Keratinocyte (primary cell): ENCODE data around the gene ARAF. TPM values are rescaled to one million over a fixed set of nuclear protein-coding genes. Genes with fewer than 3 reads are reported as not detected.

ENCODE experiments used
- DNase-seq: peaks from one replicate; pipeline ENCODE4 v3.0.0-alpha.2; 2011; ENCODE audit warnings: low read depth, missing footprints, low spot score
- FAIRE-seq: peaks from 2 replicates; lab custom pipeline; 2011; peaks lifted over from hg19 to GRCh38; lab: Jason Lieb, UNC
- H2AFZ ChIP-seq: 2 replicates; pipeline ENCODE4 v1.6.0; 2012; ENCODE audit warnings: low read length, control low read depth, inconsistent platforms; ENCODE audit not compliant: control insufficient read depth
- H3K27ac ChIP-seq: 2 replicates; pipeline ENCODE4 v1.5.1; 2011; ENCODE audit warnings: low read length; ENCODE audit not compliant: control insufficient read depth, insufficient read depth
- H3K27me3 ChIP-seq: 3 replicates; pipeline ENCODE4 v1.6.0; 2011; ENCODE audit warnings: low read length; ENCODE audit not compliant: control insufficient read depth, insufficient read depth; ENCODE audit errors: extremely low read depth
- H3K36me3 ChIP-seq, 2 experiments: 2 replicates in 1 of 2; 3 replicates in 1 of 2; pipeline ENCODE4 v1.5.1; 2011; ENCODE audit warnings: low read length in 2 of 2, mild to moderate bottlenecking in 1 of 2; ENCODE audit not compliant: control insufficient read depth in 2 of 2, insufficient read depth in 2 of 2; ENCODE audit errors: extremely low read depth in 1 of 2
- H3K4me1 ChIP-seq: 3 replicates; pipeline ENCODE4 v1.5.1; 2011; ENCODE audit warnings: low read length; ENCODE audit not compliant: control insufficient read depth, insufficient read depth; ENCODE audit errors: extremely low read depth
- H3K4me2 ChIP-seq: 3 replicates; pipeline ENCODE4 v1.6.0; 2011; ENCODE audit warnings: low read depth, low read length; ENCODE audit not compliant: control insufficient read depth, insufficient read depth; ENCODE audit errors: extremely low read depth
- H3K4me3 ChIP-seq, 3 experiments: fragments of 200-600 bp in 1 of 3; sonication (generic) in 1 of 3; 2 replicates in 2 of 3; 3 replicates in 1 of 3; pipeline ENCODE4 v1.5.1; 2011 to 2016; ENCODE audit warnings: low read length in 3 of 3, mild to moderate bottlenecking in 3 of 3, control low read depth in 2 of 3, inconsistent platforms in 1 of 3, low read depth in 1 of 3, mixed read lengths in 1 of 3, mixed run types in 1 of 3, moderate library complexity in 1 of 3; ENCODE audit not compliant: control insufficient read depth in 2 of 3, insufficient read depth in 2 of 3; ENCODE audit errors: extremely low read depth in 1 of 3
- H3K79me2 ChIP-seq: 2 replicates; pipeline ENCODE4 v1.6.0; 2012; ENCODE audit warnings: low read length; ENCODE audit not compliant: control insufficient read depth, insufficient read depth
- H3K9ac ChIP-seq: 3 replicates; pipeline ENCODE4 v1.6.0; 2011; ENCODE audit warnings: low read length; ENCODE audit not compliant: control insufficient read depth, insufficient read depth; ENCODE audit errors: extremely low read depth
- H3K9me1 ChIP-seq: 3 replicates; pipeline ENCODE4 v1.6.0; 2011; ENCODE audit warnings: low read length; ENCODE audit not compliant: control insufficient read depth, insufficient read depth; ENCODE audit errors: extremely low read depth
- H3K9me3 ChIP-seq: 2 replicates; pipeline ENCODE4 v1.5.1; 2012; ENCODE audit warnings: low read depth, low read length; ENCODE audit not compliant: control insufficient read depth
- H4K20me1 ChIP-seq: 3 replicates; pipeline ENCODE4 v1.6.0; 2011; ENCODE audit warnings: low read length; ENCODE audit not compliant: control insufficient read depth, insufficient read depth; ENCODE audit errors: extremely low read depth
- EZH2 ChIP-seq: IDR thresholded peaks from one replicate; pipeline ENCODE4 v1.6.1; 2012; ENCODE audit warnings: inconsistent platforms, mild to moderate bottlenecking, low read length, moderate library complexity
- dilution Hi-C: fragments of 300-500 bp; cut with MboI; formaldehyde crosslinking; loops from one replicate; pipeline ENCODE4 v1.7.0; 2020; ENCODE audit warnings: low sequenced_read_pairs; ENCODE audit not compliant: extremely low pct_ligation_motif_present
- polyA plus RNA-seq, 5 experiments: library from polyadenylated mRNA; depleted of rRNA in 3 of 5; stranded (reverse) in 3 of 5; stranded (forward) in 1 of 5; unstranded in 1 of 5; fragments of >200 nt; gene quantifications; 1 replicate in 1 of 5; 2 replicates in 3 of 5; 3 replicates in 1 of 5; pipeline versions ENCODE4 v1.2.1 to v1.2.3, GENCODE V29; 2011 to 2012; ENCODE audit warnings: missing spikeins in 2 of 5, low read depth in 1 of 5, low replicate concordance in 1 of 5
- TF ChIP-seq, protein P1 (sequence below), 3 experiments: IDR thresholded peaks in 1 of 3; conservative IDR thresholded peaks in 1 of 3; optimal IDR thresholded peaks in 1 of 3; 2 replicates in 2 of 3; 3 replicates in 1 of 3; pipeline versions ENCODE3 to v1.5.1; 2011; ENCODE audit warnings: low read length in 3 of 3, mild to moderate bottlenecking in 3 of 3, moderate library complexity in 2 of 3, control low read depth in 1 of 3, inconsistent platforms in 1 of 3; ENCODE audit not compliant: insufficient read depth in 2 of 3; ENCODE audit errors: extremely low read depth in 1 of 3

Gene ARAF
- polyA plus RNA-seq, 1 donor (not counting 4 experiments of a cell fraction or from before 2014, with no cell fraction given) = 21.3 TPM

DNA sequence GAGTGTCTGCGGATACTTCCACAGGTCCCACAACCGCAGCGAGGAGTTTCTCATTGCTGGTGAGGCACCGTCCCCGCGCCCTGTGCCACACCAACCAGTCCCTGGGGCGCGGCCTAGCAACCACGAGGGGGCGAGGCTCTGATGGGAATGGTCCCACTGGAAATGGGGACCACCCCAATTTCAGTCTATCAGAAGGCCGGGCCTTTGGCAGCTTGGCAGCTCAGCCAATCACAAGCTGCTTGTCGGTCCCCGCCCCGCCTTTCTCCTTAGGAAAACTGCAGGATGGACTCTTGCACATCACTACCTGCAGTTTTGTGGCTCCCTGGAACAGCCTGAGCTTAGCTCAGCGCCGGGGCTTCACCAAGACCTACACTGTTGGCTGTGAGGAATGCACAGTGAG, 24.3 kb downstream of the ARAF start:
- Histone ChIP-seq H3K9ac (no peak overlapping the region), H2AFZ (no peak overlapping the region), H3K9me3 (no peaks in the 10 kb centered on the region), H3K9me1 (no peaks in the 10 kb centered on the region), H3K36me3 (peaks cover 0 to 10% of the 10 kb centered on the region in 2 experiments), H3K27me3 (no peaks in the 10 kb centered on the region), H3K4me2 (no peak overlapping the region), H3K27ac (no peak overlapping the region), H3K4me3 (no peak overlapping the region), H3K4me1 (peaks cover 6% of the 10 kb centered on the region), H3K79me2 (no peaks in the 10 kb centered on the region), H4K20me1 (no peaks in the 10 kb centered on the region)
- dilution Hi-C loops = no loop called here
- DNase-seq = no peak
- no peak for FAIRE-seq
- no peak for TF ChIP-seq EZH2
- TF ChIP-seq, protein P1, sequence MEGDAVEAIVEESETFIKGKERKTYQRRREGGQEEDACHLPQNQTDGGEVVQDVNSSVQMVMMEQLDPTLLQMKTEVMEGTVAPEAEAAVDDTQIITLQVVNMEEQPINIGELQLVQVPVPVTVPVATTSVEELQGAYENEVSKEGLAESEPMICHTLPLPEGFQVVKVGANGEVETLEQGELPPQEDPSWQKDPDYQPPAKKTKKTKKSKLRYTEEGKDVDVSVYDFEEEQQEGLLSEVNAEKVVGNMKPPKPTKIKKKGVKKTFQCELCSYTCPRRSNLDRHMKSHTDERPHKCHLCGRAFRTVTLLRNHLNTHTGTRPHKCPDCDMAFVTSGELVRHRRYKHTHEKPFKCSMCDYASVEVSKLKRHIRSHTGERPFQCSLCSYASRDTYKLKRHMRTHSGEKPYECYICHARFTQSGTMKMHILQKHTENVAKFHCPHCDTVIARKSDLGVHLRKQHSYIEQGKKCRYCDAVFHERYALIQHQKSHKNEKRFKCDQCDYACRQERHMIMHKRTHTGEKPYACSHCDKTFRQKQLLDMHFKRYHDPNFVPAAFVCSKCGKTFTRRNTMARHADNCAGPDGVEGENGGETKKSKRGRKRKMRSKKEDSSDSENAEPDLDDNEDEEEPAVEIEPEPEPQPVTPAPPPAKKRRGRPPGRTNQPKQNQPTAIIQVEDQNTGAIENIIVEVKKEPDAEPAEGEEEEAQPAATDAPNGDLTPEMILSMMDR (optimal IDR thresholded peaks at IDR 0.05 in 1 of 3, IDR thresholded peaks at IDR 0.05 in 1 of 3, conservative IDR thresholded peaks at IDR 0.05 in 1 of 3; ENCODE audit: extremely low read depth in 1 of 3, insufficient read depth in 2 of 3, low read length in 3 of 3) = no peak

DNA sequence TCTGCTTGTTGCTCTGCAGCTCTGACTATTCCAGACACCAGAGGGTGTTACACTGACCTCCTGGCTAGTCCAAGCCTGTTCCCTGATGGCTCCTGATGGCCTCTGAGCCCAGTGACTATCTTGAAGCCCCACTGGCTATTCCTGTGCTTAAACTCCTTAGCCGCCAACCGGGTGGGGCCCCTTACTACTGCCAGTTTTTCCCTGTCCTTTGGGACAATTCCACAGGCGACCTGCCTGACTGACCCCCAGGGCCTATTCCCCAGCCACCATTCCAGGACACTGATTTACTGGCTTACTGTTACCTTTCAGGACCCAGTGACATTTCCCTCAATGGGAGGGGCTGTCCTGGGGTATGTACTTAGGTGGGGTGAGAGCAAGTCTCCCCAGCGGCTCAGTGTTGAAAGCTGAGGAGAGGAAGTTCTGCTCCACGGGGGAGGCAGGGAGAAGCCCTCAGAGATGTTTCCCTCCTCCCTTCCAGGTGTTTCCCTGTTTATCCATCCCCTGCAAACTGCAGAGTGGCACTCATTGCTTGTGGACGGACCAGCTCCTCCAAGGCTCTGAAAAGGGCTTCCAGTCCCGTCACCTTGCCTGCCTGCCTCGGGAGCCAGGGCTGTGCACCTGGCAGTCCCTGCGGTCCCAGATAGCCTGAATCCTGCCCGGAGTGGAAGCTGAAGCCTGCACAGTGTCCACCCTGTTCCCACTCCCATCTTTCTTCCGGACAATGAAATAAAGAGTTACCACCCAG, 25.2 kb downstream of the ARAF start:
- Histone ChIP-seq H3K4me2 (no peak overlapping the region), H3K27me3 (no peaks in the 10 kb centered on the region), H3K36me3 (peaks cover 0 to 10% of the 10 kb centered on the region in 2 experiments), H3K27ac (no peak overlapping the region), H3K9me1 (no peaks in the 10 kb centered on the region), H3K9ac (no peak overlapping the region), H2AFZ (no peak overlapping the region), H3K4me3 (no peak overlapping the region), H3K9me3 (no peaks in the 10 kb centered on the region), H4K20me1 (no peaks in the 10 kb centered on the region), H3K79me2 (no peaks in the 10 kb centered on the region), H3K4me1 (peaks cover 6% of the 10 kb centered on the region)
- DNase-seq (no peak), FAIRE-seq (no peak)
- TF ChIP-seq EZH2 = no peak
- TF ChIP-seq, protein P1 (optimal IDR thresholded peaks at IDR 0.05 in 1 of 3, IDR thresholded peaks at IDR 0.05 in 1 of 3, conservative IDR thresholded peaks at IDR 0.05 in 1 of 3; ENCODE audit: extremely low read depth in 1 of 3, insufficient read depth in 2 of 3, low read length in 3 of 3) = no peak
- dilution Hi-C loops = no loop called here
